ENCODE measurements around the gene INO80D.
"Not testable (repeated sequence)": the region's sequence is repeated elsewhere in the genome, so short reads cannot be mapped to it uniquely, and the experiment has no call there.

INO80D gene

GRCh38 chr2:205990104-205990503, 95.9 kb downstream of the INO80D start:
- no peak overlapping the region for H3K4me3 ChIP-seq (ENCODE audit: low read depth, low read length)
- no peaks in the 10 kb centered on the region for H3K36me3 ChIP-seq (ENCODE audit: control insufficient read depth, insufficient read depth, low read length)
- H3K9me3 ChIP-seq (ENCODE audit: control insufficient read depth, low read length), result no peaks in the 10 kb centered on the region
- TF ChIP-seq CTCF (IDR thresholded peaks at IDR 0.05), result no peak
- no peak overlapping the region for H3K27ac ChIP-seq
- H3K4me1 ChIP-seq, result peaks cover 2% of the 10 kb centered on the region
- H3K79me2 ChIP-seq, result no peaks in the 10 kb centered on the region
- H3K9ac ChIP-seq, result no peak overlapping the region
- H3K27me3 ChIP-seq (ENCODE audit: control insufficient read depth, insufficient read depth, low read length), result no peaks in the 10 kb centered on the region
- no peak overlapping the region for H3K4me2 ChIP-seq (ENCODE audit: low read length)
- no peak overlapping the region for H2AFZ ChIP-seq

GRCh38 chr2:205989271-205990071, 96.5 kb downstream of the INO80D start:
- H3K27me3 ChIP-seq (ENCODE audit: control insufficient read depth, insufficient read depth, low read length), result no peaks in the 10 kb centered on the region

GRCh38 chr2:205988681-205989080, 97.3 kb downstream of the INO80D start:
- not testable (repeated sequence) for H3K4me2 ChIP-seq (ENCODE audit: low read length); H3K4me1 ChIP-seq; H3K27me3 ChIP-seq (ENCODE audit: control insufficient read depth, insufficient read depth, low read length); H3K4me3 ChIP-seq (ENCODE audit: low read depth, low read length); H3K27ac ChIP-seq; H3K79me2 ChIP-seq; H2AFZ ChIP-seq; H3K9ac ChIP-seq; H3K9me3 ChIP-seq (ENCODE audit: control insufficient read depth, low read length); H3K36me3 ChIP-seq (ENCODE audit: control insufficient read depth, insufficient read depth, low read length)

More at GRCh38 chr2:205989271-205990071, 96.5 kb downstream of the INO80D start:
- Histone ChIP-seq H3K4me3 (ENCODE audit: low read depth, low read length) (no peak overlapping the region), H3K36me3 (ENCODE audit: control insufficient read depth, insufficient read depth, low read length) (no peaks in the 10 kb centered on the region), H3K4me1 (peaks cover 2% of the 10 kb centered on the region), H3K4me2 (ENCODE audit: low read length) (no peak overlapping the region), H3K9ac (no peak overlapping the region), H3K9me3 (ENCODE audit: control insufficient read depth, low read length) (no peaks in the 10 kb centered on the region), H3K27ac (no peak overlapping the region), H2AFZ (no peak overlapping the region), H3K79me2 (no peaks in the 10 kb centered on the region)
- no peak for TF ChIP-seq CTCF (IDR thresholded peaks at IDR 0.05)

- Histone ChIP-seq H3K9me3 (ENCODE audit: control insufficient read depth, low read length) (no peaks in the 10 kb centered on the region), H3K36me3 (ENCODE audit: control insufficient read depth, insufficient read depth, low read length) (no peaks in the 10 kb centered on the region), H3K4me2 (ENCODE audit: low read length) (no peak overlapping the region), H2AFZ (no peak overlapping the region), H3K27me3 (ENCODE audit: control insufficient read depth, insufficient read depth, low read length) (no peaks in the 10 kb centered on the region), H3K79me2 (no peaks in the 10 kb centered on the region), H3K4me3 (ENCODE audit: low read depth, low read length) (no peak overlapping the region), H3K9ac (no peak overlapping the region), H3K4me1 (peaks cover 2% of the 10 kb centered on the region), H3K27ac (no peak overlapping the region)
- TF ChIP-seq CTCF (IDR thresholded peaks at IDR 0.05), result no peak
Observed at GRCh38 chr2:205988274-205988673, 97.7 kb downstream of the INO80D start.

GRCh38 chr2:205986334-205986733, 99.6 kb downstream of the INO80D start:
- not testable (repeated sequence) for H3K27me3 ChIP-seq (ENCODE audit: control insufficient read depth, insufficient read depth, low read length); H3K4me1 ChIP-seq; H3K36me3 ChIP-seq (ENCODE audit: control insufficient read depth, insufficient read depth, low read length); H2AFZ ChIP-seq; H3K4me2 ChIP-seq (ENCODE audit: low read length); H3K9ac ChIP-seq; H3K27ac ChIP-seq; H3K9me3 ChIP-seq (ENCODE audit: control insufficient read depth, low read length); H3K79me2 ChIP-seq; H3K4me3 ChIP-seq (ENCODE audit: low read depth, low read length)

- H3K79me2 ChIP-seq, result no peaks in the 10 kb centered on the region
- no peak overlapping the region for H3K9ac ChIP-seq
- H3K27me3 ChIP-seq (ENCODE audit: control insufficient read depth, insufficient read depth, low read length), result no peaks in the 10 kb centered on the region
- H2AFZ ChIP-seq, result no peak overlapping the region
- H3K9me3 ChIP-seq (ENCODE audit: control insufficient read depth, low read length), result no peaks in the 10 kb centered on the region
- H3K27ac ChIP-seq, result no peak overlapping the region
- H3K4me1 ChIP-seq, result peaks cover under 1% of the 10 kb centered on the region
- no peak for TF ChIP-seq CTCF (IDR thresholded peaks at IDR 0.05)
- H3K4me3 ChIP-seq (ENCODE audit: low read depth, low read length), result no peak overlapping the region
- H3K4me2 ChIP-seq (ENCODE audit: low read length), result no peak overlapping the region
- no peaks in the 10 kb centered on the region for H3K36me3 ChIP-seq (ENCODE audit: control insufficient read depth, insufficient read depth, low read length)
Observed at GRCh38 chr2:205984381-205984780, 101.6 kb downstream of the INO80D start.
